ENCODE data around the gene MIA2. TPM values are rescaled to one million over a fixed set of nuclear protein-coding genes. Genes with fewer than 3 reads are reported as not detected.
"Not testable (repeated sequence)": the region's sequence is repeated elsewhere in the genome, so short reads cannot be mapped to it uniquely, and the experiment has no call there.

The MIA2 gene, protein sequence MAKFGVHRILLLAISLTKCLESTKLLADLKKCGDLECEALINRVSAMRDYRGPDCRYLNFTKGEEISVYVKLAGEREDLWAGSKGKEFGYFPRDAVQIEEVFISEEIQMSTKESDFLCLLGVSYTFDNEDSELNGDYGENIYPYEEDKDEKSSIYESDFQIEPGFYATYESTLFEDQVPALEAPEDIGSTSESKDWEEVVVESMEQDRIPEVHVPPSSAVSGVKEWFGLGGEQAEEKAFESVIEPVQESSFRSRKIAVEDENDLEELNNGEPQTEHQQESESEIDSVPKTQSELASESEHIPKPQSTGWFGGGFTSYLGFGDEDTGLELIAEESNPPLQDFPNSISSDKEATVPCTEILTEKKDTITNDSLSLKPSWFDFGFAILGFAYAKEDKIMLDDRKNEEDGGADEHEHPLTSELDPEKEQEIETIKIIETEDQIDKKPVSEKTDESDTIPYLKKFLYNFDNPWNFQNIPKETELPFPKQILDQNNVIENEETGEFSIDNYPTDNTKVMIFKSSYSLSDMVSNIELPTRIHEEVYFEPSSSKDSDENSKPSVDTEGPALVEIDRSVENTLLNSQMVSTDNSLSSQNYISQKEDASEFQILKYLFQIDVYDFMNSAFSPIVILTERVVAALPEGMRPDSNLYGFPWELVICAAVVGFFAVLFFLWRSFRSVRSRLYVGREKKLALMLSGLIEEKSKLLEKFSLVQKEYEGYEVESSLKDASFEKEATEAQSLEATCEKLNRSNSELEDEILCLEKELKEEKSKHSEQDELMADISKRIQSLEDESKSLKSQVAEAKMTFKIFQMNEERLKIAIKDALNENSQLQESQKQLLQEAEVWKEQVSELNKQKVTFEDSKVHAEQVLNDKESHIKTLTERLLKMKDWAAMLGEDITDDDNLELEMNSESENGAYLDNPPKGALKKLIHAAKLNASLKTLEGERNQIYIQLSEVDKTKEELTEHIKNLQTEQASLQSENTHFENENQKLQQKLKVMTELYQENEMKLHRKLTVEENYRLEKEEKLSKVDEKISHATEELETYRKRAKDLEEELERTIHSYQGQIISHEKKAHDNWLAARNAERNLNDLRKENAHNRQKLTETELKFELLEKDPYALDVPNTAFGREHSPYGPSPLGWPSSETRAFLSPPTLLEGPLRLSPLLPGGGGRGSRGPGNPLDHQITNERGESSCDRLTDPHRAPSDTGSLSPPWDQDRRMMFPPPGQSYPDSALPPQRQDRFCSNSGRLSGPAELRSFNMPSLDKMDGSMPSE (N-terminal part only)
- total RNA-seq, result 9.2 and 11.5 TPM in 2 replicates

DNA sequence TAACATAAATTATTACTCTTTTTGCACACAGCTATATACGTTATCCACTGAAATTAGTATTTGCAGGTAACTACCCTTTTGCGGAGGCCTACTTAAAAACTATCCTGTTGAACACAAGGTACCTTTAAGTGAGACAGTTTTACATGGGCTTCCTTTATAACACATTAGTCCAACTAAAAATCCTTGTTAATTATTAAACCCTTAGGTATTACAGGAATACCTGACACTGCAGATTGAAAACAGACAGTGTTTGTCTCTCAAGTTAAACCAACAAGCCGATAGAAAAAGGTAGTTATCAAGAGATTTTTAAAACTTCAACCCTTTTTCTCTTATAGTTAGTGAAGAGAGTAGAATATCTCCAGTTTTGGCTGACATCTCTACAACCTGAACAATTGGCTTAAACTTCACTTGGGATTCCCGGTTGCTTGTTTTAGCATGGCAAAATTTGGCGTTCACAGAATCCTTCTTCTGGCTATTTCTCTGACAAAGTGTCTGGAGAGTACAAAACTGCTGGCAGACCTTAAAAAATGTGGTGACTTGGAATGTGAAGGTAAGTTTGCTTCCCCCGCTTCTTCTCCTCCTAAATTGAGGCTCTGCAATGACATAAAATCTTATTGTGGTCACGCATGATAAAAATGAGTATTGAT lies at the start of gene MIA2:
MIA2 (plus strand) TSS at position 236 of the 647 bp plus-strand sequence; CDS start at position 436, 200 bp downstream.
- no peak for DNase-seq (ENCODE audit: low read depth in 2 of 2)

DNA sequence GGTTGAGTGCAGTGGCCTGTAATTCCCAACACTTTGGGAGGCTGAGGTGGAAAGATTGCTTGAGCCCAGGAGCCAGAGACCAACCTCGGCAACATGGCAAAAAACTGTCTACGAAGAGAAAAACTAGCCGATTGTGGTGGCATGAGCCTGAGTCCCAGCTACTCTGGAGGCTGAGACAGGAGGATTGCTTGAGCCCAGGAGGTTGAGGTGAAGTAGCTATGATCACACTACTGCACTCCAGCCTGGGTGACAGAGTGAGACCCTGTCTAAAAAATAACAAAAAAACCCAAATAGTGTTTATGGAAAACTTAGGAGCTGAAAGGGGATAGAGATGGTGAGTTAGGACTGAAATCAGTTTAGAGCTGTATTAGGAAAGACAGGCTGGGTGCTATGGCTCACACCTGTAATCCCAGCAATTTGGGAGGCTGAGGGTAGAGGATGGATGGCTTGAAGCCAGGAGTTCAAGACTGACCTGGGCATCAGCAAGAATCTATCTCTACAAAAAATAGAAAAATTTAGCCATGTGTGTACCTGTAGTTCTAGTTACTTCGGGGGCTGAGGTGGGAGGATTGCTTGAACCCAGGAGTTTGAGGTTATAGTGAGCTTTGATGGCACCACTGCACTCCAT lies 49.0 kb upstream of the MIA2 start:
- no peak for DNase-seq (ENCODE audit: low read depth in 2 of 2)

DNA sequence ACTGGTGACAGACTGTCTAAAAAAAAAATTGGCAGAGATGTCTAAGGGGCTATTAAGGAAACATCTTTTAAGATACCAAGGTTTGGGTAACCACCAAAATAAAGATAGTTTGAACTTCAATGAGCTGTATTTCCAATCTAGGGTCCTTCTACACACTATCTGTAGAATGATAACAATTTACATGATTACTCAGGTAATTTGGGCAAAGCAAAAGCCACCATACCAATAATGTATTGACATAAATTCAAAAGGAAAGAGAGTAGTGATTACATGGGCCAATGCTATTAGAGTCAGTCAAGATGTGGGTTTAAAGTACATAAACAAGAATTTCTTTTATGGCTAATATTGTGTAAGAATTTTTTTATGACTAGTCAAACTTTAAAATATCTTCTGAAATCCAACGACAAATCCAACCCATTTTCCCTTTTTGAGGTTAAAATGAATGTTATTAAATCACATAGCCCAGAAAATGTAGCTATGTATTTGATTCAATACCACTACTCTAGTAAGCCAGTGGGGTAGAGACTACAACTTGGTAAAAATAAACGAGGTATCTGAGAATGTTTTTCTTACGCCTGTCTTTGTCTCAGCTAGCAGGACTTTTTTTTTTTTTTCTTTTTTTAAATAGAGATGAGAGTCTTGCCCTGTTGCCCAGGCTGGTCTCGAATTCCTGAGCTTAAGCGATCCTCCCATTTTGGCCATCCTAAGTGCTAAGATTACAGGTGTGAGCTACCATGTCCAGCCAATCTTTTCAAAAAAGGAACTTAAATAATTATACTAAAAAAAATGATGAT lies 48.3 kb upstream of the MIA2 start:
- DNase-seq (ENCODE audit: low read depth in 2 of 2), result no peak

DNA sequence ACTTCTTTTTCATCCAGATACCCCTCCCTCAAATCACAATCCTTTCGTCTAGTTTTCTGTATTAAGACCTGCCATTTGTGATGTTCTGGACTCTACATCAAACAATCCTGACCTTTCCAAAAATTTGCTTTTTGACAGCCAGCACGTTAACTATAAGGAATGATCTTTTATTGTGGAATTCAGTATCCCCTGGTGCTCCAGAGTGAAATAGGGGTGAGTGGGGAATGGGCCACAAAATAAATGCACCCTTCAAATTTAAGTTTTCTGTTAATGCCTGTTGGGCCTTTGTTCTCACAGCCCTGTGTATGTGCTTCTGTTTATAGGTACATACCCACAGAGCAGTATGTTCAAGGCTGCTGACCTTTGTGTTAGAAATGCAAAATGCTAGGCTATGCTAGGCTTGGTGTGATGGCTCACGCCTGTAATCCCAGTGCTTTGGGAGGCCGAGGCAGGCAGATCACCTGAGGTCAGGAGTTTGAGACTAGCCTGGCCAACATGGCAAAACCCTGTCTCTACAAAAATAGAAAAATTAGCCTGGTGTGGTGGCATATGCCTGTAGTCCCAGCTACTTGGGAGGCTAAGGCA lies 46.7 kb upstream of the MIA2 start:
- no peak for DNase-seq (ENCODE audit: low read depth in 2 of 2)

DNA sequence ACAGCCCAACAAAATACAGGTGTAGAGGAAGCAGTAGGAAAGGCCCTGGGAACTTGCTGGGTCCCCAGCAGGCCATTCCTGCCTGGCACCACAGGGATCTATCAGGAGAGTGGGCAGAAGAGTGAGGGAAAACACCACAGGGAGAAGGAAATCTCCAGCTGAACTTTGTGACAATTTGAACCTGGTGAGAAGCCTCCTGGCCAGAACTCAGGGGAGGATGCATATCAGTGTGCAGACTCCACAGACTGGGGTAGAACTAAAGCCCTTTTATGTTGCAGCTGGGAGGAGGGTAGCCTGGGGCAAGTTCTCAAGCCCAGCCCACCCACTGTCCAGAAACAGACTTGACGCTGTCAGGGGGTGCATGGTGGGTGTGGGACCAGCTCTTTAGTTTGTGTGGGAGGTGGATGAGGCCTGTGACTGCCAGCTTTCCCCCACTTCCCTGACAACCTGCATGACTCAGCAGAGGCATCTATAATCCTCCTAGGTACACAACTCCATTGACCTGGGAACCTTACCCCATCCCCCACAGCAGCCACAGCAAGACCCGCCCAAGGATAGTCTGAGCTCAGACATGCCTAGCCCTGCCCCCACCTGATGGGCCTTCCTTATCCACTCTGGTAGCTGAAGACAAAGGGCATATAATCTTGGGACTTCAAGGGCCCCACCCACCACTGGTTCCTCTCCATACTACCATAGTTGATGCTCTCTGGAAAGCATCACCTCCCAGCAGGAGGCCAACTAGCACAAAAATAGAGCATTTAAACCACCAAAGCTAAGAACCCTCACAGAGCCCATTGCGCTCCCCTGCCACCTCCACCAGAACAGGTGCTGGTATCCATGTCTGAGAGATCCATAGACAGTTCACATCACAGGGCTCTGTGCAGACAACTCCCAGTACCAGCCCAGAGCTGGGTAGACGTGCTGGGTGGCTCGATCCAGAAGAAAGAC lies 29.8 kb upstream of the MIA2 start:
- no peak for DNase-seq (ENCODE audit: low read depth in 2 of 2)

DNA sequence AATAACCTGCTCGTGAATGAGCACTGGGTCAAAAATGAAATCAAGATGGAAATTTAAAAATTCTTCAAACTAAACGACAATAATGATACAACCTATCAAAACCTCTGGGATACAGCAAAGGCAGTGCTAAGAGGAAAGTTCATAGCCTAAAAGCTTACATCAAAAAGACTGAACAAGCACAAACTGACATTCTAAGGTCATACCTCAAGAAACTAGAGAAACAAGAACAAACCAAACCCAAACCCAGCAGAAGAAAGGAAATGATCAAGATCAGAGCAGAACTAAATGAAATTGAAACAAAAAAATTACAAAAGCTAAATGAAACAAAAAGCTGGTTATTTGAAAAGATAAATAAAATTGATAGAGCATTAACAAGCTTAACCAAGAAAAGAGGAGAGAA lies 26.3 kb upstream of the MIA2 start:
- DNase-seq (ENCODE audit: low read depth in 2 of 2), result not testable (repeated sequence)

DNA sequence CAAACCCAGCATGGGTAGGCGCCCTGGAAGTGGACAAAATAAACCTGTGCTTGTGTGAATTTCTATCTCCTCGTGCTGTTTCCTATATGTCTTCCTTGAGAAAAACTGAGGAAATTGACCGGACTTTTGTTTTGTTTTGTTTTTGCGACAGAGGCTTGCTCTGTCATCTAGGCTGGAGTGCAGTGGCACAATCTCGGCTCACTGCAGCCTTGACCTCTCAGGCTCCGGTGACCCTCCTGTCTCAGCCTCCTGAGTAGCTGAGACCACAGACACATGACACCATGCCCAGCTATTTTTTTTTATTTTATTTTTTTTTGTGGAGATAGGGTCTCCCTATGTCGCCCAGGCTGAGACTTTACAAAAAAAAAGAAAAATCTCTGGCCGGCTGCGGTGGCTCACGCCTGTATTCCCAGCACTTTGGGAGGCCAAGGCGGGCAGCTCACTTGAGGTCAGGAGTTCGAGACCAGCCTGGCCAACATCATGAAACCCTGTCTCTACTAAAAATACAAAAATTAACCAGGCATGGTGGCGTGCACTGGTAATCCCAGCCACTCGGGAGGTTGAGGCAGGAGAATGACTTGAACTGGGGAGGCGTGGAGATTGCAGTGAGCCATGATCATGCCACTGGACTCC lies 22.5 kb upstream of the MIA2 start:
- no peak for DNase-seq (ENCODE audit: low read depth in 2 of 2)

DNA sequence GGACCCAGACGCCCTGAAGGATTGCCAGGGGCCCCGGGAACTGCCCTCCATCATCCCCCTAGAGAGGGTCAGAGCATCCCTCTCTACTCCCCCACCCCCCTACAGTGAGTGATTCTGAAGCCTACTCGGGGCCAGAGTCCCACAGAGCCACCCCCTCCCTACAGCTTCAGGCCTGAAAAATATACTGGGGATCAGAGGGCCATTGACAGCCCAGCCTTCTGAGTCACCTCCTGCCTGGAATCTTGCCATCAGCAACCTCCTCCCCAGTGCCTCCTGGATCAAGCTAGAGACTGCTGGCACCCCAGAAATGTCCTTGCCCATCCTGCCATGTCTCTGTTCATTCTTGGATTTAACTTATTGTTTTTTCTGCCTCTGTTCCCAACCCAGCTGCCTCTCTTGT lies 21.7 kb upstream of the MIA2 start:
- peak in 1 of 2 donors; percentile 26 for DNase-seq (ENCODE audit: low read depth in 2 of 2)

DNA sequence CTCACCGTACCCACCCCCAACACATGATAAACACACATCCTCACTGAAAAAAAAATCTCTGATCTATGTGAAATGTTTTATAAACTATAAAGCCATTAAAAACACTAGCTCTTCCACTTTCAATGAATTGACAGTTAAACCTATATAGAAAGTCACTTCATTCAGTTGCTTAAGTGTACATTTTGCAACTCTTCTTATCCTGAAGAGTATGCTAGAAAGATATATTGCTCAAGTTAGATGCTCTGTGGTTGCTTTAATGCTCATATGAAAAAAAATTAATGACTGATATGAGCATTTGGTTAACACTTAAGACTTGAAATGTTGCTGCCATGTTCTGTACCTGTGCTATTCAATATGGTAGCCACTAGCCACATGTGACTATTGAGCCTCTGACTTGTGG lies 21.0 kb upstream of the MIA2 start:
- DNase-seq (ENCODE audit: low read depth in 2 of 2), result no peak

DNA sequence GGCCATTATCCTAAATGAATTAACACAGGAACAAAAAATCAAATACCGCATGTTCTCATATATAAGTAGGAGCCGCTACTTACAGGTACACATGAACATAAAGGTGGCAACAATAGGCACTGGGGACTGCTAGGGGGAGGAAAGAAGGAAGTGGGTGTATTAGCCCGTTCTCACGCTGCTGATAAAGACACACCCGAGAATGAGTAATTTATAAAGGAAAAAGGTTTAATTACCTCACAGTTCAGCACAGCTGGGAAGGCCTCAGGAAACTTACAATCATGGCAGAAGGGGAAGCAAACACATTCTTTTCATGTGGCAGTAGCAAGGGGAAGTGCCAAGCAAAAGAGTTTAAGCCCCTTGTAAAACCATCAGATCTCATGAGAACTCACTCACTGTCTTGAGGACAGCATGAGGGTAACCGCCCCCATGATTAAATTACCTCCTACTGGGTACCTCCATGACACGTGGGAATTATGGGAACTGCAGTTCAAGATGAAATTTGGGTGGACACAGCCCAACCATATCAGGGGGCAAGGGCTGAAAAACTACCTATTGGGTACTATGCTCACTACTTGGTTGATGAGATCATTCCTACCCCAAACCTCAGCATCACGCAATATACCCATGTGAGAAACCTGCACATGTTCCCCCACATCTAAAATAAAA lies 16.4 kb upstream of the MIA2 start:
- peak in 1 of 2 donors; percentile 61 for DNase-seq (ENCODE audit: low read depth in 2 of 2)

DNA sequence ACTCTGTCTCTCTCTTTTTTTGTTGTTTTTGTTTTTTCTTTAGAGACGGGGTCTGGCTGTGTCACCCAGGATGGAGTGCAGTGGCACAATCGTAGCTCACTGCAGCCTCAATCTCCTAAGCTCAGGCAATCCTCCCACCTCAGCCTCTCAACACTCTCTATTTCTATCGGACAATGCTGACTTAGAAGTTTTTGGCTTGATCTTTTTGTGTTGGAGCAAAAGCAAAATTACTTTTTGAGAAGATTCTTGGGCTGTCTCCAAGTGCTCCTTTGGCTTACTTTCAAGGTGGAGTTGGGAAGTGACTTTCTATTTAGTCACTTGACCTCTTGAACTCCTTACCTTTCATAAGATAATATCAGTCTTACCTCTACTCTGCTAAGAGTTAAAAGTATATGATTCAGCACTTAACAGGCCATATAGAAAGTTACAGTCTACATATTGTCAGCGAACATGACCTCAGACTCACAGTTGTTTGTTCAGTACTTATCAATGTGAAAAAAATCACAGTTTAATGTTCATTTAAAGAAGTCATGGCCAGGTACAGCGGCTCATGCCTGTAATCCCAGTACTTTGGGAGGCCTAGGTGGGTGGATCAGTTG lies 15.4 kb upstream of the MIA2 start:
- DNase-seq (ENCODE audit: low read depth in 2 of 2), result peak in 1 of 2 donors; percentile 52

DNA sequence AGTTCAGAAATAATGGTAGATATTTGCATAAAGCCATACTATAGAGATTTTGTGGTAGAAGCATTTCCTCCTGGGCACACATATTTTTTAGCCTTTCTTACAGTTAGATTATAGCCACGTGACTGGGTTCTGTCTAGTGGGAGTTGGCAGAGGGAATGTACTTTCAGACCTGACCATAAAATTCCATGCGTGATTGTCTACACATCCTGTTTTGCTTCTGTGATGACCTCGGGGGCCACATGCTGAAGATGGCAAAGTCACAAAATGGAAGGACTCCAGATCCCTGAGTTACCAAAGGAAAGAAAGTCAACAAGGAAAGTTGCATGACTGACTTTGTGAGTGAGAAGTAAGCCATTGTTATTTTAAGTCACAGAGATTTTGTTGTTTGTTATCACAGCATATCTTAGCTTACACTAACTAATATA lies 14.6 kb upstream of the MIA2 start:
- peak; percentile 88 to 94 for DNase-seq (ENCODE audit: low read depth in 2 of 2)

DNA sequence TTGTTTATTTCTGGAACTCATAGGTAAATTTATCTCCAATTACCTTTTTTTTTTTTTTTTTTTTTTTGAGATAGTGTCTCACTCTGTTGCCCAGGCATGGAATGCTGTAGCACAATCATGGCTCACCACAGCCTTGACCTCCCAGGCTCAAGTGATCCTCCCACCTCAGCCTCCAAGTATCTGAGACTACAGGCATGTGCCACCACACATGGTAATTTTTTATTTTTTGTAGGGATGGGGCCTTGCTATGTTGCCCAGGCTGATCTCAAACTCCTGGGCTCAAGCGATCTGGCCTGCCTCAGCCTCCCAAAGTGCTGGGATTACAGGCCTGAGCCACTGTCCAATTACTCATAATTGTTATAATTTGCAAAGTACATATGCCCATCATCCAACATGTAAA lies 13.2 kb upstream of the MIA2 start:
- not testable (repeated sequence) for DNase-seq (ENCODE audit: low read depth in 2 of 2)

DNA sequence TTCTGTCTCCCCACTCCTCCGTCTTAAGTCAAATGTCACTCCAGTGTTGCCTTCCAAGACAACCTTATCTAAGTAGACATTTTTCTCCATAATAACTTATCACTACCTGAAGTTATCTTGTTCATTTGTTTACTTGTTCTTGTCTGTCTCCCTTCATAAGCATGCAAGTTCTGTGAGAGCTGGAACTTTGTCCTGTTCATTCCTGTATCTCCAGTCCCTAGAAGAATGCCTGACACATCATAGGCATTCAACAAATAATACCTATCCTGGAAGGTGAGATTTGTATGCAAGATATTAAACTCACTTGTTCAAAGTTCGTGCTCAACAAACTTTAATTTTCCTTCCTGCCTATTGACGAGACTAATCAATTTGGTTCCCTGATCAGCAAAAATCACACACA lies 5.7 kb upstream of the MIA2 start:
- DNase-seq (ENCODE audit: low read depth in 2 of 2), result no peak

DNA sequence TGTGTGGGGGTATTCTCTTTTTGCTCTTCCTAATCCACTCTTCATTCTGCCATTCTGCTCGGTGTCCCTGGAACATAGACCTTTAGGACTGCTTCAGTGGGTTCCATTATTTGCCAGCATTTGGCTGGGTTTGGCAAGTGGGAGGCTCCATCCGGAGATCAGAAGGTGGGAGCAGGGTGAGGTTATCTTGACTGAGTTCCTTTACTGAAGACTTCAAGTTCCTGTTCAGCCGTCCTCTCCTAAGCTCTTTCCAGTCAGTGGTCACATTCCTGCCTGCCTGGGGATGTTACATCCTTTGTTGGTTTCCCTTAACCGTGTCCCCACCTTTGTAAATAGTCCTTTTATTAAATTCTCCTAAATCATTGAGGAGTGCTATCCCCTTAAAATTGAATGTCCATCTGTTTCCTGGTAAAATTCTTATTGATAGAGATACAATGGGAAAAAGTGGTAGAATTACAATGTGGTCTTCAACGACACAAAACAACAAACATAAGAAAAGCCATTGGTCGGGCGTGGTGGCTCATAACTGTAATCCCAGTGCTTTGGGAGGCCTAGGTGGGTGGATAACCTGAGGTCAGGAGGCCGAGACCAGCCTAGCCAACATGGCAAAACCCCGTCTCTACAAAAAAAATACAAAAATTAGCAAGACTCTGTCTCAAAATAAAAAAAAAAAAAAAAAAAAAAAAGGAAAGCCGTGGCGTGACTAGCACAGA lies 5.0 kb upstream of the MIA2 start:
- DNase-seq (ENCODE audit: low read depth in 2 of 2), result no peak

DNA sequence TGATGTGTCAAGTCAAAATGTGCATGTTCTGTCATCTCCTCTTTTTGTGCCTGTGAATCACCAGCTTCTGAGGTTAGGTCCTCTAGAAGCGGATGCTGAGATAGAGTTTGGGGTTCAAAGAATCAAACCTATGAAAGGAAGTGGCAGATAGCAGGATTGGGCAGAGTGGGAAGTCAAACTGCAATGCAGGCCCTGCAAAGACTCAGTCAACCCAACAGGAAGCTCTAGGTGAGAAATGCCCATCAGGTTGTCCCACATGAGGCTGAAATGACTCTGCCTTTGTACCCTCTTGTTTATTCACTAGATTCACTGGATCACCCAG lies 4.5 kb upstream of the MIA2 start:
- no peak for DNase-seq (ENCODE audit: low read depth in 2 of 2)

All from dermis microvascular lymphatic vessel endothelial cell (primary cell).